Esophagus squamous epithelium (tissue), 4 donors: ENCODE results near the gene KIF26A.

ENCODE experiments used
- POLR2A ChIP-seq, 4 donors: fragments of 450-650 bp; IDR thresholded peaks; one replicate each; pipeline ENCODE4 v1.6.1; 2017; ENCODE audit warnings: antibody characterized with exemption in 4 of 4, mild to moderate bottlenecking in 4 of 4, moderate library complexity in 3 of 4
- TF ChIP-seq, protein P1 (sequence below), 6 experiments: fragments of 450-650 bp in 4 of 6; fragments of 200-600 bp in 2 of 6; sonication (generic) in 2 of 6; IDR thresholded peaks; one replicate each; pipeline ENCODE4 v1.5.1; 2016 to 2019; ENCODE audit warnings: antibody characterized with exemption in 6 of 6, mild to moderate bottlenecking in 4 of 6, moderate library complexity in 4 of 6

DNA sequence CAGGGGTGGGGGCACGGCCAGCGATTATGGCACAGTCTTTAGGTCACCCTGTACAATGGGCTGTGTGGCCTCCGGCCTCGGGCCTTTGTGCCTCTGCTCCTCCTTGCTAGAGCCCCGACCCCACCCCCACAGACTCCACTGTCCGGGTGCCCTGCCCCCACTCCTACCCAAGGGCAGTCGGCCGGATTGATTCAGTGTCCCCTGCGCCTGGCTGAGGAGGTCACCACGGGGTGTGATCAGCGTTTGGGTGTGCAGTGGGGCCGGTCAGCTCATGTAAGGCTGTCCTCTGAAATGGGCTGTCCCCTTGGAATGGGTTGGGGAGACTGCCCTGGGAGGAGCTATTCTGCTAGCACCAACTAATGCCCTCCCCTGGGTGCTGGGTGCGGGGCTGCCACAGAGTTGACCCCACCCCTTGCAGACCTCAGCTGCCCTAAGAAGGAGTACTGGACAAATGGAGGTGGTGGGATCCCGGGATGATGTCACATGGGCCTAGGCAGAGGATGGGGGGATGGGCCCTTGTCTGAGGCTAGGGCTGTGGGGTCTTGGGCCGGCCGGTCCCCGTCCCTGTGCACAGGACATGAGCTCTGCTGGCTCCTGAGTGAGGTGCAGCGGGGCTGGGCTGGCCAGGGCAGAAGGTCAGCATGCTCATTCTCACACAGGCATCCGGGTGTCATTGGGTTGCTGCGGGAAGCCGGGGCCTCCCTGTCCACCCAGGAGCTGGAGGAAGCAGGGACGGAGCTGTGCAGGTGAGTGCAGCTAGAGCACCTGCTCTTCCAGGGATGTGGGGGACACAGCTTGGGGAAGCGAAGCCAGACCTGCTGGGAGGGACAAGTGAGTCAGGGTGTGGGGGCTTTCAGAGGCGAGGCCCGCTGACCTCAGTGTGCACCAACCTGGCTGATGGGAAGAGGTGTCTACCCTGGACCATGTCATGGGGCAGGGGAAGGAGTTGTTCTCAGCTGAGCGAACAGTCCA lies 29.5 kb upstream of the KIF26A start:
- TF ChIP-seq, protein P1, sequence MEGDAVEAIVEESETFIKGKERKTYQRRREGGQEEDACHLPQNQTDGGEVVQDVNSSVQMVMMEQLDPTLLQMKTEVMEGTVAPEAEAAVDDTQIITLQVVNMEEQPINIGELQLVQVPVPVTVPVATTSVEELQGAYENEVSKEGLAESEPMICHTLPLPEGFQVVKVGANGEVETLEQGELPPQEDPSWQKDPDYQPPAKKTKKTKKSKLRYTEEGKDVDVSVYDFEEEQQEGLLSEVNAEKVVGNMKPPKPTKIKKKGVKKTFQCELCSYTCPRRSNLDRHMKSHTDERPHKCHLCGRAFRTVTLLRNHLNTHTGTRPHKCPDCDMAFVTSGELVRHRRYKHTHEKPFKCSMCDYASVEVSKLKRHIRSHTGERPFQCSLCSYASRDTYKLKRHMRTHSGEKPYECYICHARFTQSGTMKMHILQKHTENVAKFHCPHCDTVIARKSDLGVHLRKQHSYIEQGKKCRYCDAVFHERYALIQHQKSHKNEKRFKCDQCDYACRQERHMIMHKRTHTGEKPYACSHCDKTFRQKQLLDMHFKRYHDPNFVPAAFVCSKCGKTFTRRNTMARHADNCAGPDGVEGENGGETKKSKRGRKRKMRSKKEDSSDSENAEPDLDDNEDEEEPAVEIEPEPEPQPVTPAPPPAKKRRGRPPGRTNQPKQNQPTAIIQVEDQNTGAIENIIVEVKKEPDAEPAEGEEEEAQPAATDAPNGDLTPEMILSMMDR (IDR thresholded peaks at IDR 0.05), result no peak
- no peak for TF ChIP-seq POLR2A (IDR thresholded peaks at IDR 0.05)
